HL-60 (cell line): Measurements from ENCODE around the gene MAP4K4.

Source experiments
- GABPA ChIP-seq: IDR thresholded peaks from 2 replicates; pipeline ENCODE4 v1.6.1; 2012; ENCODE audit warnings: low read depth
- POLR2AphosphoS5 ChIP-seq: IDR thresholded peaks from 2 replicates; pipeline ENCODE4 v1.6.1; 2012; ENCODE audit warnings: low read depth
- TF ChIP-seq, protein P1 (sequence below): IDR thresholded peaks from one replicate; pipeline ENCODE4 v1.5.1; 2011; ENCODE audit warnings: low read length, control low read depth, inconsistent platforms; ENCODE audit not compliant: insufficient read depth
- TF ChIP-seq, protein P2 (sequence below): IDR thresholded peaks from 2 replicates; pipeline ENCODE4 v1.6.1; 2012; ENCODE audit warnings: low read depth; ENCODE audit not compliant: insufficient replicate concordance

DNA sequence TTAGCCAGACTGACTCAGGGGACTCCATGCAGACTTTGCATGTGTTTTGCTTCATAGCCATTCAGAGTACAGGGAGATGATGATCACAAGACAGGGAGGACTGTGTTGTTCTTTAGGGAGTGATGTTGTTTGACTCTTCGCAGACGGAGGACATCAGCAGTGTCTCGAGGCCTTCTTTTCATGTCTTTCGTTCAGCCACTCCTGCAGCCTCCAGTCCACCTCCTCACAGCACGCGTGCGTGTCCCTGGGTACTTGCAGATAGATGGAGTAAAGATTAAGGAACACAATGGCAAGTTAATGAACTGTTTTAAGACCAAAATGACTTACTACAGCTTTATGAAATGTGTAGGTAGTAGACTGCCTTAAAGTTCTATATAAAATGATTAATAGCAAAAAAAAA is 114.7 kb downstream of the MAP4K4 start:
- TF ChIP-seq, protein P1, sequence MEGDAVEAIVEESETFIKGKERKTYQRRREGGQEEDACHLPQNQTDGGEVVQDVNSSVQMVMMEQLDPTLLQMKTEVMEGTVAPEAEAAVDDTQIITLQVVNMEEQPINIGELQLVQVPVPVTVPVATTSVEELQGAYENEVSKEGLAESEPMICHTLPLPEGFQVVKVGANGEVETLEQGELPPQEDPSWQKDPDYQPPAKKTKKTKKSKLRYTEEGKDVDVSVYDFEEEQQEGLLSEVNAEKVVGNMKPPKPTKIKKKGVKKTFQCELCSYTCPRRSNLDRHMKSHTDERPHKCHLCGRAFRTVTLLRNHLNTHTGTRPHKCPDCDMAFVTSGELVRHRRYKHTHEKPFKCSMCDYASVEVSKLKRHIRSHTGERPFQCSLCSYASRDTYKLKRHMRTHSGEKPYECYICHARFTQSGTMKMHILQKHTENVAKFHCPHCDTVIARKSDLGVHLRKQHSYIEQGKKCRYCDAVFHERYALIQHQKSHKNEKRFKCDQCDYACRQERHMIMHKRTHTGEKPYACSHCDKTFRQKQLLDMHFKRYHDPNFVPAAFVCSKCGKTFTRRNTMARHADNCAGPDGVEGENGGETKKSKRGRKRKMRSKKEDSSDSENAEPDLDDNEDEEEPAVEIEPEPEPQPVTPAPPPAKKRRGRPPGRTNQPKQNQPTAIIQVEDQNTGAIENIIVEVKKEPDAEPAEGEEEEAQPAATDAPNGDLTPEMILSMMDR = no peak
- TF ChIP-seq POLR2AphosphoS5 = no peak
- TF ChIP-seq, protein P2, sequence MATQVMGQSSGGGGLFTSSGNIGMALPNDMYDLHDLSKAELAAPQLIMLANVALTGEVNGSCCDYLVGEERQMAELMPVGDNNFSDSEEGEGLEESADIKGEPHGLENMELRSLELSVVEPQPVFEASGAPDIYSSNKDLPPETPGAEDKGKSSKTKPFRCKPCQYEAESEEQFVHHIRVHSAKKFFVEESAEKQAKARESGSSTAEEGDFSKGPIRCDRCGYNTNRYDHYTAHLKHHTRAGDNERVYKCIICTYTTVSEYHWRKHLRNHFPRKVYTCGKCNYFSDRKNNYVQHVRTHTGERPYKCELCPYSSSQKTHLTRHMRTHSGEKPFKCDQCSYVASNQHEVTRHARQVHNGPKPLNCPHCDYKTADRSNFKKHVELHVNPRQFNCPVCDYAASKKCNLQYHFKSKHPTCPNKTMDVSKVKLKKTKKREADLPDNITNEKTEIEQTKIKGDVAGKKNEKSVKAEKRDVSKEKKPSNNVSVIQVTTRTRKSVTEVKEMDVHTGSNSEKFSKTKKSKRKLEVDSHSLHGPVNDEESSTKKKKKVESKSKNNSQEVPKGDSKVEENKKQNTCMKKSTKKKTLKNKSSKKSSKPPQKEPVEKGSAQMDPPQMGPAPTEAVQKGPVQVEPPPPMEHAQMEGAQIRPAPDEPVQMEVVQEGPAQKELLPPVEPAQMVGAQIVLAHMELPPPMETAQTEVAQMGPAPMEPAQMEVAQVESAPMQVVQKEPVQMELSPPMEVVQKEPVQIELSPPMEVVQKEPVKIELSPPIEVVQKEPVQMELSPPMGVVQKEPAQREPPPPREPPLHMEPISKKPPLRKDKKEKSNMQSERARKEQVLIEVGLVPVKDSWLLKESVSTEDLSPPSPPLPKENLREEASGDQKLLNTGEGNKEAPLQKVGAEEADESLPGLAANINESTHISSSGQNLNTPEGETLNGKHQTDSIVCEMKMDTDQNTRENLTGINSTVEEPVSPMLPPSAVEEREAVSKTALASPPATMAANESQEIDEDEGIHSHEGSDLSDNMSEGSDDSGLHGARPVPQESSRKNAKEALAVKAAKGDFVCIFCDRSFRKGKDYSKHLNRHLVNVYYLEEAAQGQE = no peak
- no peak for TF ChIP-seq GABPA
